Dermis microvascular lymphatic vessel endothelial cell (primary cell): ENCODE data around the gene IVD. TPM values are rescaled to one million over a fixed set of nuclear protein-coding genes. Genes with fewer than 3 reads are reported as not detected.
A peak's percentile ranks its signal among the peaks of the same experiment; 100 is the strongest.

ENCODE experiments used
- DNase-seq, 2 donors: peaks; one replicate each; pipeline versions ENCODE4 v3.0.0 to v3.0.0-alpha.2; 2010; ENCODE audit warnings: low read depth in 2 of 2
- total RNA-seq: library from RNA; depleted of rRNA; stranded (reverse); fragments of >200 nt; gene quantifications from 2 replicates; pipeline ENCODE4 v1.2.1, GENCODE V29; 2014

IVD gene
- total RNA-seq: 30.3 and 31.4 TPM in 2 replicates

- DNase-seq: peak; percentile 91 to 98
Measured at GRCh38 chr15:40405501-40406381, at the start of gene IVD. Gene IVD (plus strand): TSS chr15:40405795. CDS start chr15:40405828, 33 bp downstream.

- DNase-seq: no peak
Measured at GRCh38 chr15:40355976-40356585, 49.5 kb upstream of the IVD start.

- DNase-seq: no peak
Measured at GRCh38 chr15:40357246-40357645, 48.3 kb upstream of the IVD start.

GRCh38 chr15:40357723-40358470 is 47.7 kb upstream of the IVD start, which contains the start of gene DISP2:
Gene DISP2 (plus strand): TSS chr15:40358219. CDS start chr15:40358322, 103 bp downstream.
- DNase-seq: peak in 1 of 2 donors; percentile 82

- no peak for DNase-seq
Measured at GRCh38 chr15:40358471-40359353, 46.9 kb upstream of the IVD start.

- DNase-seq: no peak
Measured at GRCh38 chr15:40360015-40360414, 45.6 kb upstream of the IVD start.

GRCh38 chr15:40361640-40362039 is 44.0 kb upstream of the IVD start:
- no peak for DNase-seq

GRCh38 chr15:40363611-40364010 is 42.0 kb upstream of the IVD start:
- DNase-seq: no peak

GRCh38 chr15:40364251-40364650 is 41.3 kb upstream of the IVD start:
- DNase-seq: no peak

GRCh38 chr15:40365016-40365415 is 40.6 kb upstream of the IVD start:
- no peak for DNase-seq

GRCh38 chr15:40365624-40366456 is 39.8 kb upstream of the IVD start:
- DNase-seq: no peak

- no peak for DNase-seq
Measured at GRCh38 chr15:40366457-40367370, 38.9 kb upstream of the IVD start.

- DNase-seq: no peak
Measured at GRCh38 chr15:40367371-40367685, 38.3 kb upstream of the IVD start.

- DNase-seq: peak; percentile 73 to 93
Measured at GRCh38 chr15:40367686-40368611, 37.6 kb upstream of the IVD start.

GRCh38 chr15:40368719-40369473 is 36.7 kb upstream of the IVD start:
- no peak for DNase-seq

GRCh38 chr15:40369474-40369869 is 36.1 kb upstream of the IVD start:
- no peak for DNase-seq

- no peak for DNase-seq
Measured at GRCh38 chr15:40369971-40370370, 35.6 kb upstream of the IVD start.
